Upper lobe of left lung (tissue), 6 donors: ENCODE data around the gene RD3L. TPM values are rescaled to one million over a fixed set of nuclear protein-coding genes. Genes with fewer than 3 reads are reported as not detected.

ENCODE experiments used
- ATAC-seq, 2 donors: fragments of 200-7000 bp; cut with Tn5 transposase; one replicate each; pipeline ENCODE4 v1.9.1; 2022; ENCODE audit warnings: mild to moderate bottlenecking in 2 of 2, moderate library complexity in 2 of 2; ENCODE audit not compliant: low FRiP score in 2 of 2
- DNase-seq, 2 donors: peaks; one replicate each; pipeline ENCODE4 v3.0.0-alpha.2; 2019 to 2020
- H3K27ac ChIP-seq, 4 donors: fragments of 200-600 bp; sonication (generic); one replicate each; pipeline ENCODE4 v1.5.1; 2016 to 2019
- H3K27me3 ChIP-seq, 4 donors: fragments of 200-600 bp; sonication (generic); one replicate each; pipeline ENCODE4 v1.5.1; 2017 to 2019
- H3K36me3 ChIP-seq, 4 donors: fragments of 200-600 bp; sonication (generic); one replicate each; pipeline ENCODE4 v1.5.1; 2016 to 2019
- H3K4me1 ChIP-seq, 4 donors: fragments of 200-600 bp; sonication (generic); one replicate each; pipeline ENCODE4 v1.5.1; 2018 to 2019
- H3K4me3 ChIP-seq, 4 donors: fragments of 200-600 bp; sonication (generic); one replicate each; pipeline ENCODE4 v1.5.1; 2017 to 2019; ENCODE audit warnings: mild to moderate bottlenecking in 2 of 4, moderate library complexity in 1 of 4
- H3K9me3 ChIP-seq, 4 donors: fragments of 200-600 bp; sonication (generic); one replicate each; pipeline ENCODE4 v1.5.1; 2018 to 2019
- CTCF ChIP-seq, 6 experiments: fragments of 450-650 bp in 4 of 6; fragments of 200-600 bp in 2 of 6; sonication (generic) in 2 of 6; IDR thresholded peaks; one replicate each; pipeline ENCODE4 v1.5.1; 2016 to 2019; ENCODE audit warnings: antibody characterized with exemption in 6 of 6
- EP300 ChIP-seq, 4 donors: sonication (generic); formaldehyde crosslinking; IDR thresholded peaks; one replicate each; pipeline ENCODE4 v1.5.1; 2017; ENCODE audit warnings: antibody characterized with exemption in 4 of 4, control low read depth in 2 of 4
- POLR2A ChIP-seq, 4 donors: fragments of 450-650 bp; IDR thresholded peaks; one replicate each; pipeline ENCODE4 v1.5.1; 2016 to 2017; ENCODE audit warnings: antibody characterized with exemption in 4 of 4, mild to moderate bottlenecking in 2 of 4
- POLR2AphosphoS5 ChIP-seq, 2 donors: sonication (generic); formaldehyde crosslinking; IDR thresholded peaks; one replicate each; pipeline ENCODE4 v1.5.1; 2017; ENCODE audit warnings: antibody characterized with exemption in 2 of 2
- WGBS, 2 donors: methylation state at CpG; one replicate each; pipeline ENCODE4 v1.1.5; 2017 to 2018; 5-methylcytosine and 5-hydroxymethylcytosine counted together
- total RNA-seq, 6 donors: library from RNA; depleted of rRNA in 4 of 6; stranded (reverse); fragments of >200 nt in 4 of 6; gene quantifications; one replicate each; pipeline versions ENCODE4 v1.1.0 to v1.2.1, GENCODE V29; 2016 to 2021
- donor health status: DM: no; HTN: no; CAD: no; lungs with moderate emphysema.
- donor health status: DM: no; HTN: yes; CAD: no; lungs with severe emphysema.

Gene RD3L
- total RNA-seq: not detected

GRCh38 chr14:103941973-103942736, at the start of gene RD3L:
Gene RD3L (minus strand): TSS chr14:103942529. CDS start chr14:103941695, 834 bp downstream.
- no peak for TF ChIP-seq EP300 (IDR thresholded peaks at IDR 0.05)
- no peak for TF ChIP-seq POLR2A (IDR thresholded peaks at IDR 0.05)
- no peak for TF ChIP-seq POLR2AphosphoS5 (IDR thresholded peaks at IDR 0.05)
- TF ChIP-seq CTCF (IDR thresholded peaks at IDR 0.05): no peak
- Histone ChIP-seq H3K27me3 (no peaks in the 10 kb centered on the region), H3K4me3 (no peak within 1 kb of the TSS), H3K4me1 (no peaks in the 10 kb centered on the region), H3K27ac (no peak within 1 kb of the TSS), H3K36me3 (no peaks in the 10 kb centered on the region), H3K9me3 (peaks cover 0 to 4% (median 0%) of the 10 kb centered on the region in 4 donors)
- DNase-seq (no peak), ATAC-seq (no peak)
- 79 to 82% methylated on average over 14 of the region's 14 CpGs for WGBS, 2 donors

DNA sequence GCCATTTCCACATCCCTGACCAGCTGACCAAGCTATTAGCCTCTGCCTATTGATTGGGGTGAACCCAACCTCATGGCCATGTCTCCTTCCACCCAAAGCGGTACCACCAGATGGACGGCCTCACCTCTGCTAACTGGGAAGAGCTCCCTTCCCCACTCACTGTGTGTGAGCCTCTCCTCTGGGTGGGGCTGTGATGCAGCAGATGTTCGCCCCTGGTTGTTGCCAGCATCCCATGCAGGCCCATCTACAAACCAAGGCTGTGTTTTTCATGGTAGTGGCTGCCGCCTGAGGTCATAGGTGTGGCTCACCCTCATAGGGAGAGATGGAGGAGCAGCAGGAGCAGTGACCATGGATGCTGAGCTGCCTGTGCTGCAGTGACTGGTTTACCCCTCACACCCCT, 47.6 kb upstream of the RD3L start:
- Histone ChIP-seq H3K27ac (no peak overlapping the region), H3K27me3 (no peaks in the 10 kb centered on the region), H3K4me3 (no peak overlapping the region), H3K36me3 (no peaks in the 10 kb centered on the region), H3K4me1 (no peaks in the 10 kb centered on the region), H3K9me3 (peaks cover 0 to 7% (median 2%) of the 10 kb centered on the region in 4 donors)
- WGBS, 2 donors: 91% methylated on average over 4 of the region's 4 CpGs; no CpG with 5 or more reads in 1 of the 2 donors
- ATAC-seq (no peak), DNase-seq (no peak)
- TF ChIP-seq POLR2A (IDR thresholded peaks at IDR 0.05): no peak
- no peak for TF ChIP-seq EP300 (IDR thresholded peaks at IDR 0.05)
- no peak for TF ChIP-seq POLR2AphosphoS5 (IDR thresholded peaks at IDR 0.05)
- no peak for TF ChIP-seq CTCF (IDR thresholded peaks at IDR 0.05)

- no peaks in the 10 kb centered on the region for H3K27me3 ChIP-seq
- WGBS, 2 donors: 85 to 90% methylated on average over 1 of the region's 1 CpG
- no peaks in the 10 kb centered on the region for H3K36me3 ChIP-seq
- H3K4me1 ChIP-seq: no peaks in the 10 kb centered on the region
- TF ChIP-seq EP300 (IDR thresholded peaks at IDR 0.05): no peak
- TF ChIP-seq CTCF (IDR thresholded peaks at IDR 0.05): no peak
- TF ChIP-seq POLR2A (IDR thresholded peaks at IDR 0.05): no peak
- no peak for TF ChIP-seq POLR2AphosphoS5 (IDR thresholded peaks at IDR 0.05)
- DNase-seq: no peak
- ATAC-seq: no peak
- H3K27ac ChIP-seq: no peak overlapping the region
- peaks cover 0 to 7% (median 2%) of the 10 kb centered on the region in 4 donors for H3K9me3 ChIP-seq
- no peak overlapping the region for H3K4me3 ChIP-seq
Measured at GRCh38 chr14:103989034-103989433, 46.7 kb upstream of the RD3L start.

- TF ChIP-seq CTCF (IDR thresholded peaks at IDR 0.05): no peak
- TF ChIP-seq EP300 (IDR thresholded peaks at IDR 0.05): no peak
- TF ChIP-seq POLR2A (IDR thresholded peaks at IDR 0.05): no peak
- no peak for TF ChIP-seq POLR2AphosphoS5 (IDR thresholded peaks at IDR 0.05)
- H3K9me3 ChIP-seq: peaks cover 0 to 3% (median 1%) of the 10 kb centered on the region in 4 donors
- no peak for ATAC-seq
Measured at GRCh38 chr14:103984196-103984595, 41.9 kb upstream of the RD3L start.

More at GRCh38 chr14:103984196-103984595, 41.9 kb upstream of the RD3L start:
- Histone ChIP-seq H3K36me3 (no peaks in the 10 kb centered on the region), H3K27ac (no peak overlapping the region), H3K4me1 (no peaks in the 10 kb centered on the region), H3K27me3 (no peaks in the 10 kb centered on the region), H3K4me3 (no peak overlapping the region)
- no peak for DNase-seq
- 87 to 95% methylated on average over 5 of the region's 5 CpGs for WGBS, 2 donors
